Activated CD8-positive, alpha-beta memory T cell treated with anti-CD3 and anti-CD28 coated beads for 1 hour (primary cell): Measurements from ENCODE around the gene BOLA3.
"Not testable (repeated sequence)": the region's sequence is repeated elsewhere in the genome, so short reads cannot be mapped to it uniquely, and the experiment has no call there.

ENCODE experiments used
- DNase-seq, 2 donors: peaks; one replicate each; pipeline ENCODE4 v3.0.0-alpha.2; 2020; ENCODE audit warnings: low read depth in 1 of 2; ENCODE audit errors: extremely low read depth in 1 of 2

BOLA3 gene

DNA sequence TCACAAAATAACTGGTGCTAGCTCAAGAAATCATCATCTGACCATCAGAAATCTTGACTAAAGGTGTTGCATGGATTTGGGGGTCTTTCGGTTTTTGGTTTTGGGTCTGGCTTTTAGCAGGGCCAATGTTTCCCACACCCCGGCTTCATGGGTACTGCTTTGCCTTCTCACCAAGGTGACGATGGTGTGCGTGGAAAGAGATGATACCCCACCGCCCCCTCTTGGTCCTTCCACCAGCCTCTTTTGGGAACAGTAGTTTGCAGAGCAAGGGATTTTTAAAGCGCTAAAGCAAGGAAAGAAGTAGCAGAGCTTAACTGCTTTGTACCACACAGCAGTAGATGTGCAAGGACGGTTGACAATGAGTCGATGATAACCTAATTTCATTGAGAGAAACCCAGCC, 42.3 kb downstream of the BOLA3 start:
- DNase-seq = no peak

DNA sequence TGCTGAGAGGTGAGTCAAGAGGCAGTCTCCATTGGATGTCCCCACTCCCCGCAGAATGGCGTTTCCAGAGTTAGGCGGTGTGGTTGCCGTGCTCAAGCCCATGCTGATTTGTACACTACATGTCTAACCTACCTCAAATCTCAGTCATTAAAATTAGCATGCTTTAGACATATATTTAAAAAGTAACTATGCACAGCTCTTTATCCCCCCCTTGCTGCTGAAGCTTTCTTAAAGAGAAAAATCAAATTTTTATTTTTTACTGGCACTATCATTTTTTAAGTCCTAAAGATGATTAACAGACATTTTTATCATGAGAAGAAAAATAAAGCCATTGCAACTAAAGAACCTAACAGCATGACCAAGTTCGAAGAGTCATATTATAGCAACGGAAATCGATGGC, 42.9 kb downstream of the BOLA3 start:
- no peak for DNase-seq

DNA sequence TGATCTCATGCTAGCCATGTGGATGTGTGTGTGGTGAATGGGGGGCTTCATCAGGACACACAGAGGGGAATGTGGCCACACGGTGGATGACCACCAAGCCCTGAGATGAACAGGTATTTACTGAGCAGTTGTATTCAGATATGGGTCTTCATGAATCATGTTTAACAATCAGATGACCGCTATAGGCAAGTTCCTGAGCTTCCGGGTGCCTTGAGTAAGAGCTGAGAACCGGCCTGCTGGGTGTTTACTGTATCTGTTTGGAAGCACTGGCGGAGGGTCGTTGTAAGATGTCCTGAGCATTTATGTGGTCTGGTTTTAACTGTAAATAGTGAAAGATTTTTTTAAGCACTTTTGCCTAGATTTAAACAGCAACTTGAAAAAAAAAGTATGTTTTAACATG, 43.9 kb downstream of the BOLA3 start:
- DNase-seq = no peak

DNA sequence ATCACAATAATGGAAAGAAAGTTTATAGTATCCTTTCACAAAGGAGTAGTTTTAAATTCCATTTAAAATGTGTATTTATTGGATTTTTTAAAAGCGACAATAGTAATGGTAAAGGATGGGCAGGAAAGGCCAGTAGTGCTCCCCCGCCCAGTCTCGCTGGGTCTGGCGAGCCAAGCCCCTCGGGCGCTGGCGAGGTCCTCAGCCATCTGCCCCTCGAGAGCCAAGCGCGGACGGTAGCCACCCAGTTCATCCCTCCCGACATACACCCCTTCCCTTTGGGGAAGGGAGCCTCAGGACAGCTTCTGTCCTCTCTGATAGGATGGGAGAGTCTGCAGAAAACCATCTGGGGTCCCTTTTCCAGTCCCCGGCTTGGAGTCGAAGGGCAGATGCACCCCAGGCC, 45.2 kb downstream of the BOLA3 start:
- DNase-seq = no peak

DNA sequence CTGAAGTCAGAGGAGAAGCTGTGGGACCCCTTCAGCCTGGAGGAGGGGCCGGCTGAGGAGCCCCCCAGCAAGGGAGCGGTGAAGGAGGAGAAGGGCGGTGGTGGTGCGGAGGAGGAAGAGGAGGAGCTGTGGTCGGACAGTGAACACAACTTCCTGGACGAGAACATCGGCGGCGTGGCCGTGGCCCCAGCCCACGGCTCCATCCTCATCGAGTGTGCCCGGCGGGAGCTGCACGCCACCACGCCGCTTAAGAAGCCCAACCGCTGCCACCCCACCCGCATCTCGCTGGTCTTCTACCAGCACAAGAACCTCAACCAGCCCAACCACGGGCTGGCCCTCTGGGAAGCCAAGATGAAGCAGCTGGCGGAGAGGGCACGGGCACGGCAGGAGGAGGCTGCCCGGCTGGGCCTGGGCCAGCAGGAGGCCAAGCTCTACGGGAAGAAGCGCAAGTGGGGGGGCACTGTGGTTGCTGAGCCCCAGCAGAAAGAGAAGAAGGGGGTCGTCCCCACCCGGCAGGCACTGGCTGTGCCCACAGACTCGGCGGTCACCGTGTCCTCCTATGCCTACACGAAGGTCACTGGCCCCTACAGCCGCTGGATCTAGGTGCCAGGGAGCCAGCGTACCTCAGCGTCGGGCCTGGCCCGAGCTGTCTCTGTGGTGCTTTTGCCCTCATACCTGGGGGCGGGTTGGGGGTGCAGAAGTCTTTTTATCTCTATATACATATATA, 46.0 kb downstream of the BOLA3 start:
- DNase-seq = no peak

DNA sequence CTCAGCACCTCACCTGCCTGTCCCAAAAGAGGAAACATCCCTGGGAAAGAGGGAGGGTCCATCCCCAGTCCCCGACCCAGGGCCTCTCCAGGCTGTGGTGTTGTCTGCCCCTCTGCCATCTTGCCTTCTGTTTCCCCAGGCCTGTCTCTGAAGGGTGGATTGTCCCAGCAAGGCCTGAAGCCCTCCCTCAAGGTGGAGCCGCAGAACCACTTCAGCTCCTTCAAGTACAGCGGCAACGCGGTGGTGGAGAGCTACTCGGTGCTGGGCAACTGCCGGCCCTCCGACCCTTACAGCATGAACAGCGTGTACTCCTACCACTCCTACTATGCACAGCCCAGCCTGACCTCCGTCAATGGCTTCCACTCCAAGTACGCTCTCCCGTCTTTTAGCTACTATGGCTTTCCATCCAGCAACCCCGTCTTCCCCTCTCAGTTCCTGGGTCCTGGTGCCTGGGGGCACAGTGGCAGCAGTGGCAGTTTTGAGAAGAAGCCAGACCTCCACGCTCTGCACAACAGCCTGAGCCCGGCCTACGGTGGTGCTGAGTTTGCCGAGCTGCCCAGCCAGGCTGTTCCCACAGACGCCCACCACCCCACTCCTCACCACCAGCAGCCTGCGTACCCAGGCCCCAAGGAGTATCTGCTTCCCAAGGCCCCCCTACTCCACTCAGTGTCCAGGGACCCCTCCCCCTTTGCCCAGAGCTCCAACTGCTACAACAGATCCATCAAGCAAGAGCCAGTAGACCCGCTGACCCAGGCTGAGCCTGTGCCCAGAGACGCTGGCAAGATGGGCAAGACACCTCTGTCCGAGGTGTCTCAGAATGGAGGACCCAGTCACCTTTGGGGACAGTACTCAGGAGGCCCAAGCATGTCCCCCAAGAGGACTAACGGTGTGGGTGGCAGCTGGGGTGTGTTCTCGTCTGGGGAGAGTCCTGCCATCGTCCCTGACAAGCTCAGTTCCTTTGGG, 47.2 kb downstream of the BOLA3 start:
- no peak for DNase-seq

DNA sequence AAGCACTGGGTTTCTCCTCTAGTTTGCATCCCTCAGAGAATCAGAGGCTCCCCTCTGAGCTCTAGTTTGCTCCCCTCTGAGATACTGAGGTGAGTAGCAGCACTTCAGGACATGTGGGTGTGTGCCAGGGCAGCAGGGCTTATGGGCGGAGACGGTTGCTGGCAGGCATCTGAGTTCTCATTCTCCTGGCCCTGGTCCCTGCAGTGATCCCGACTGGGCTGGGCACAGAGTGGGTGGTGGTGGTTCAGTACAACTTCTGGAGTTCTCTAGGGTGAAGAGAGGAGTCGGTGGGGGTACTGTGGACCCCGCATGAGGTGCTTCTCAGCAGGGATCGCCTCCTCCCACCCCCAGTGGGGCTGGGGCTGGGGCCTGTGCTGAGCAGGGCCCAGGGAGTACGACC, 47.9 kb downstream of the BOLA3 start:
- no peak for DNase-seq

DNA sequence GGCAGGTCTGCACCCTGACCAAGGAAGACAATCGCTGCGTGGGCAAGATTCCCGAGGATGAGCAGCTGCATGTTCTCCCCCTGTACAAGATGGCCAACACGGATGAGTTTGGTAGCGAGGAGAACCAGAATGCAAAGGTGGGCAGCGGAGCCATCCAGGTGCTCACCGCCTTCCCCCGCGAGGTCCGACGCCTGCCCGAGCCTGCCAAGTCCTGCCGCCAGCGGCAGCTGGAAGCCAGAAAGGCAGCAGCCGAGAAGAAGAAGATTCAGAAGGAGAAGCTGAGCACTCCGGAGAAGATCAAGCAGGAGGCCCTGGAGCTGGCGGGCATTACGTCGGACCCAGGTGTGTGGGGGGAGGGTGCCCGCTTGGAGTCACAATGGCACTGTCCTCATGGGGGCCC, 48.4 kb downstream of the BOLA3 start:
- DNase-seq = no peak

DNA sequence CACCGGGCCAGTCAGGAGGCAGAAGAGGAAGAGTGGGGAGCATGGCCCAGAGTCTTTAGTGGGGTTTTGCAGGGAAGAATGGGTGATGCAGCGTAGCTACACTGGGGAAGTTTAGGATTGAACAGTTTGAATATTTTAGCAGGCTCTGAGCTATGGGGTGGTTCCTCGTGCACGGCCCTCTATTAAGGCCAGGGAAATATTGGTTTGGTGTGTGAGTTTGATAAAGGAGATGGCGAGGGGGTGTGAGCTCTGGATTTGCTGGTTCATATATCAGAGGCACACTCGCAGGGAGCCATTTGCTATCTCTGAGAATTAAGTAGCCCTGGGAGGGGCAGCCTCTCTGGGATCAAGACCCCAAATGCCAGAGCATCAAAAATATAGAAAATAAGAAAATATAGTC, 50.1 kb downstream of the BOLA3 start:
- no peak for DNase-seq

DNA sequence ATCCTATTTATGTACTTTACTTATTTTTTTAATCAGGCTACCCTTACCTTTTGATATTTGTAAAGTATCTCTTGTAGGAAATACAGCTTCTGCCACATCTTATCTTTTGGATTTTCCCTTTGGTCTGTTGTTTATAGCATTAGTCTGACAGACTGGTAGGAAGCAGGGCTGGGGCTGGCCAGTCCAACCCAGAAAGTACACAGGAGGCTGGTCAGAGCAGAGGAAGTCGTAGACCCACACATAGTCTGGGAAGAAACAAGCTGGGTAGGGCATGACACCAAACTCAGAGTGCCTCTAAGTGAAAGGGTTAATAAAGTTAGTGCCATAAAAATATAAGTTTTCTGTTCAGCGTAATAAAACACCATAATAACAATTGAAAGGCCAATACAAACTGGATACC, 51.7 kb downstream of the BOLA3 start:
- DNase-seq = no peak

DNA sequence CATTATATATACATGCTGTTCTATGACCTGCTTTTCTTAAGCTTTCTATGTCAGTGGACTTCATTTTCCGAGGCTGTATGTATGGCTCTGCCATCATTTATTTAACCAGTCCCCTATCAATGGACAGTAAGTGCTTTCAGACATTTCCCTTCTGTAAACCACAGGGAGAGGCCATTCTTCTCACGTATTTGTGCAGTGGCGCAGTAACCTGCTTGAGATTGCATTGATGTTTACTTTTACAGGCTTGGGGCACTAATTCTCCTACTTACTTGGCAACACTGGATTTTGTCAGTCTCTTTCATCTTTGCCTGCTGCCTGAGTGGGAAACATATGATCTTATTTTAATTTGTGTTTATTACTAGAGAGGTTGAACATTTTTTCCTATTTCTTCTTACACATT, 52.1 kb downstream of the BOLA3 start:
- DNase-seq = no peak

DNA sequence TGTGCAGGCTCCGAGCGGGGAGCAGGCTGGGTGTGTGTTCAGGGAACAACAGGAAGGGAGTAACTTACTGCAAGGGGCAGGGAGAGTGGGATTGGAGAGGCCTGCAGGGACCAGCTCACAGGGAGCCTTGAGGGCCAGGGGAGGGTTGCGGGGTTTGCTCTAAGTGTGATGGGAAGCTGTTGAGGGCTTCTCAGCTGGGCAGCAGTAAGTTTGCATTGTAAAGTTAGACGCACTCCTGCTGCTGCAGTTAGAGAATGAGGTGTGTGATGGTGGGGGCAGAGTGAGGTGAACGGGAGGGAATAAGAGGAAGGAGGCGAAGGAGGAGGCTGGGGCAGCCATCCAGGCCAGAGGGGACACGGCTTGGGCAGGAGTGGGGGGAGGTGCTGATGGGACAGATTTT, 53.4 kb downstream of the BOLA3 start:
- no peak for DNase-seq

DNA sequence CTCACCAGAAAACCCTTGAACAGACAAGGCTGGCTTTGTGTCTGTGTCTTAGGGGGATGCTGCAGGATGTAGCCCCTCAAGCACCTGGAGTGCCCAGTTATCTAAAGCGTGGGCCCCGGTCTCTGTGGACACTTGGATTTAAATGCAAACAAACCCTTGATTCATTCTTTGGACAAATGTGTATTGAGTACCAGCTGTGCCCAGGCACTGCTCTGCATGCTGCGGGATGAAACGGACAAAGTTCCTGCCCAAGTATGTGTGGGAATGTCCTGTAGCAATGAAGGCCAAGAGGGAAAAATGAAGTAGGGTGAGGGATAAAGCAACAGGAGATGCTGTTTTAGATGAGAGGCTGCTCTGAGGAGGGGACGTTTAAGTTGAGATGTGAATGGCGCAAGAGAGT, 53.9 kb downstream of the BOLA3 start:
- no peak for DNase-seq

DNA sequence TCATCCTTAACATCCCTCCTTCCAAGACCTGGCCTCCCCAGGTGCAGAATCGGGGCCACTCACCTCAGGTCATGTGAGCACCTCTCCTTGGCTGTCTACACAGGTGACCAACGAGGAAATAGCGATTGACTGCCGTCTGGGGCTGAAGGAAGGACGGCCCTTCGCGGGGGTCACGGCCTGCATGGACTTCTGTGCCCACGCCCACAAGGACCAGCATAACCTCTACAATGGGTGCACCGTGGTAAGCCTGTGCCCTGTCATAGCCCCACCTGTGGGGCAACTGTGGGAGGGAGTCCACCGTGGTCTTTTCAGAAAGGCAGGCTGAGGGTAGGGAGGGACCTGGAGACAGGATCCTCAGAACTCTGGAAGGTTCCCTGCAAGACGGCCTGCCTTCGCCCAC, 54.3 kb downstream of the BOLA3 start:
- no peak for DNase-seq

DNA sequence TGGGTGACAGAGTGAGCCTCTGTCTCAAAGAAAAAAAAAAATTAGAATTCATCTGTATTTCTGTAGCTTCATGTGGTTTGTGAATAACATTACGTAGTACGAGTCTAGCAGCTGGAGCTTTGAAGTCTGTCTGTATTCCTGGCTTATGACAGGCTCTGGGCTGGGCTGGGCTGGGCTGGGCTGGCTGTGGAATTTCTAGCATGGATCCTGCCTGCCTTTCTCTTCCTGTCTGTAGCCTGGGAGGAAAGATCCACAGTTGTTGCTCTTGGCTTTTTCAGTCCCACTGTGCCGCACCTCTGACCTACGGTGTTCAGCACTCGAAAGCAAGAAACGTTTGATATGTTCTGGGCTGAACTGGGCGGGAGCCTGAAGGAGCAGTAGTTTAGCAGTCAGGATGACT, 55.4 kb downstream of the BOLA3 start:
- DNase-seq = no peak

DNA sequence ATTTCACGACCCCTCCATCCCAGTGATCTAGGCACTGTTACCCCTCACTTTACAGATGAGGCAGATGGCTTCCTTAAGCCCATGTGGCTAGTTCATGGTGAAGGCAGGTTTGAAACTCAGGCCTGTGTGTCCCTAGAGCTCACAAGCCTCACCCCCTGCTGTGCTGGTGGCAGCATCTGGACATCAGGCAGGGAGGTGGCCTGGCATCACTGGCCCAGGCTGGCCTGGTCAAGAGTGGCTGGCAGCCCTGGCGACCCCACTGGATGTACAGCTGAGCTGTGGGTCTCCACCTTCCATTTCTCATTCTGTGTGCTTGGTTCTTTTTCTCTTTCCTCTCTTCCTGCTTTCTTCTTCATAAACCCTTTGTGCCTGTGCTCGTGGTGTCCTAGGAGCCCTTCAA, 56.3 kb downstream of the BOLA3 start:
- DNase-seq = no peak

DNA sequence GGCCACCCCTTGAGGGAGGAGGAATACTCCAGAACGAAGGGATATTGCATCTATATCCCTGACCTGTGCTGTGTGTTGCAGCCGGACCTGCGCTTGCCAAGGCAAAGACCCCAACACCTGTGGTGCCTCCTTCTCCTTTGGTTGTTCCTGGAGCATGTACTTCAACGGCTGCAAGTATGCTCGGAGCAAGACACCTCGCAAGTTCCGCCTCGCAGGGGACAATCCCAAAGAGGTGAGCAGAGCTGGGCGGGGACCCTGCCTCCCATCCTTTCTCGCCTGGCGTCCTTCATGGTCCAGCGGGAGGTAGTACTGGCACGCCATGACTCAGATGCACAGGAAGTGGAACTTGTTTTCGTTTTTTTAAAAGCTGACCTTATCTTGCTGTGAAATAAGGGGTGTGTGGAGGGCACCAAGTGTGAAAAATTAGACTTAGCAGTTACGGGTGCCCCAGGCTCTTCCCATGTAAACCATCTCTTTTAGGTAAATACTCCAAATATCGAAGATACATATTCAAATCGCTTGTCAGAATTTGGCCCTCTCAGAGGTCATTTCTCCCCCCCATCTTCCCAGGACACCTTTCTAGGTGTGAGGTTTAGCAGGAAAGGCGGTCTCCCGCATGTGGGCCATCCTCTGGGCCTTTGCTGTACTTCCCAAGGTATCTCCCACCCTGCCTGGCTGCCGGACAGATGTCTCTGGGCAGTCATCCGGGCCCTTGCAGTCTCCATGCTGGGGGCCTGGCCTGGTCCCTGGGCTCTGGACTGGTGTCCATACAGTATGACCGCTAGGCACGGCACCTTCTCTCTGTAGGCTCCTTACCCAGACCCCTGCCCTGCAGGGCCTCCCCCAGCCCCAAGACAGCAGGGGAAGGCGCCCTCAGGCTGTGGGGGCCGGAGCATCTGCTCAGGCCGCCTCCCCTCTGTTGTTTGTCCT, 57.6 kb downstream of the BOLA3 start:
- no peak for DNase-seq

DNA sequence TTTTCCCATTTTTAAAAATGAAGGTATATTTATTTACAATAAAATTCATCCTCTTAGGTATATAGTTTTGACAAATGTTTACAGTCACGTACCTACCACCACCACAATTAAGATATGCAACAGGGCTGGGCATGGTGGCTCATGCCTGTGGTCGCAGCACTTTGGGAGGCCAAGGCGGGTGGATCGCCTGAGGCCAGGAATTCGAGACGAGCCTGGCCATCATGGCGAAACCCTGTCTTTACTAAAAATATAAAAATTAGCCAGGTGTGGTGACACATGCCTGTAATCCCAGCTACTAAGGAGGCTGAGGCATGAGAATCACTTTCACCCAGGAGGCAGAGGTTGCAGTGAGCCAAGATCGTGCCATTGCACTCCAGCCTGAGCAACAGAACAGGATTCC, 59.0 kb downstream of the BOLA3 start:
- not testable (repeated sequence) for DNase-seq

DNA sequence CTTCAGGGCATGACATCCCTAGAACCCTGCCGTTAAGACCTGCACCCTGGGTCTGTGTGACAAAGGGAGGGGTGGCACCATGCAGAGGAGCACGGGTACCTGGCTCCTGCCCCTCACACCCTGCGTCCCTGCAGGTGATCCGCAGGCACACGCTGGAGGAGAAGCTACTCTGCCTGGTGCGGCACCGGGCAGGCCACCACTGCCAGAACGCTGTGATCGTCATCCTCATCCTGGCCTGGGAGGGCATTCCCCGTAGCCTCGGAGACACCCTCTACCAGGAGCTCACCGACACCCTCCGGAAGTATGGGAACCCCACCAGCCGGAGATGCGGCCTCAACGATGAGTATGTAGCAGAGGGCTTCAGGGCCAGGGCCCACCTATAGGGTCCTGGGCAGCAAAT, 60.0 kb downstream of the BOLA3 start:
- DNase-seq = no peak

DNA sequence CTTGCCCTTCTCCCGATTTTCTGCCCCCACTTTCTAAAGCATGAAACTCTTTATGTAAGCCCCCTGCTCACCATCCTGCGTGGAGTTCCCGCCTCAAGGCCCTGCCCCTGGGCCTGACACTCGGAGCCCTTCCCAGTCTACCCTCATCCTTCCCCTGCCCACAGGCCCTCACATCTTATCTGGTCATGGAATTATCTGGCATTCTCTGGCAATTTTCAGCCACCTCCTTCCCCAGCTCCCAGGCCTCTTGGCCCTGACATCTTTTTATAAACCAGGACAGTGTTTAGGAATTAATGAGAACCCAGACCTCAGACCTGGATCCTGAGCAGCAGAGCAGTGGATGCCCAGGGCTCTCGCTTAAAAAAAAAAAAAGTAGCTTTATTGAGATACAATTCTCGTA, 61.7 kb downstream of the BOLA3 start:
- DNase-seq = no peak
